Vagina (tissue), 2 donors: ENCODE data around the gene RHEBL1. TPM values are rescaled to one million over a fixed set of nuclear protein-coding genes. Genes with fewer than 3 reads are reported as not detected.

ENCODE experiments used
- DNase-seq, 2 donors: peaks; one replicate each; pipeline ENCODE4 v3.0.0-alpha.2; 2017; ENCODE audit errors: extremely low spot score in 2 of 2
- H3K27ac ChIP-seq: fragments of 200-600 bp; sonication (generic); one replicate; pipeline ENCODE4 v1.5.1; 2019
- H3K27me3 ChIP-seq: fragments of 200-600 bp; sonication (generic); one replicate; pipeline ENCODE4 v1.5.1; 2019
- H3K36me3 ChIP-seq, 2 donors: fragments of 200-600 bp; sonication (generic); one replicate each; pipeline ENCODE4 v1.5.1; 2017 to 2019
- H3K4me1 ChIP-seq: fragments of 200-600 bp; sonication (generic); one replicate; pipeline ENCODE4 v1.5.1; 2019
- H3K4me3 ChIP-seq, 2 donors: fragments of 200-600 bp; sonication (generic); 1 replicate in 1 of 2; 2 replicates in 1 of 2; pipeline ENCODE4 v1.5.1; 2016 to 2019
- H3K9me3 ChIP-seq: fragments of 200-600 bp; sonication (generic); one replicate; pipeline ENCODE4 v1.5.1; 2019
- CTCF ChIP-seq, 3 experiments: fragments of 450-650 bp in 2 of 3; fragments of 200-600 bp in 1 of 3; sonication (generic) in 1 of 3; IDR thresholded peaks; one replicate each; pipeline ENCODE4 v1.5.1; 2017 to 2019; ENCODE audit warnings: antibody characterized with exemption in 3 of 3, mild to moderate bottlenecking in 2 of 3, moderate library complexity in 2 of 3
- POLR2A ChIP-seq, 2 donors: fragments of 450-650 bp; IDR thresholded peaks; one replicate each; pipeline ENCODE4 v1.6.1; 2017; ENCODE audit warnings: antibody characterized with exemption in 2 of 2, mild to moderate bottlenecking in 2 of 2, moderate library complexity in 2 of 2
- POLR2AphosphoS5 ChIP-seq, 2 donors: sonication (generic); formaldehyde crosslinking; IDR thresholded peaks; one replicate each; pipeline ENCODE4 v1.9.0; 2017; ENCODE audit warnings: antibody characterized with exemption in 2 of 2, mild to moderate bottlenecking in 2 of 2, low read depth in 1 of 2; ENCODE audit not compliant: insufficient read depth in 1 of 2
- intact Hi-C: fragments of 100-400 bp; cut with DNase I; formaldehyde crosslinking; loops from one replicate; pipeline ENCODE4 v1.15.1; 2023
- total RNA-seq: library from RNA; depleted of rRNA; stranded (reverse); fragments of >200 nt; gene quantifications from one replicate; pipeline ENCODE4 v1.2.3, GENCODE V29; 2016

Gene RHEBL1
- total RNA-seq, 1 donor from 2014 or later = 1.7 TPM

GRCh38 chr12:49089821-49090773, 20.3 kb upstream of the RHEBL1 start:
- DNase-seq = no peak
- peak overlapping the region; percentile 26 to 49 for H3K4me3 ChIP-seq
- no peaks in the 10 kb centered on the region for H3K9me3 ChIP-seq
- no peaks in the 10 kb centered on the region for H3K27me3 ChIP-seq
- intact Hi-C loops = loop anchor here (2.0 to 10.0 kb wide), 2 partner anchors 31 to 145 kb away; no protein-coding TSS in a partner anchor
- no peak overlapping the region for H3K27ac ChIP-seq
- no peak for TF ChIP-seq CTCF (IDR thresholded peaks at IDR 0.05)
- no peak for TF ChIP-seq POLR2AphosphoS5 (IDR thresholded peaks at IDR 0.05; ENCODE audit: insufficient read depth in 1 of 2, low read depth in 1 of 2)
- TF ChIP-seq POLR2A (IDR thresholded peaks at IDR 0.05) = no peak
- peaks cover 59% of the 10 kb centered on the region for H3K4me1 ChIP-seq
- no peaks in the 10 kb centered on the region for H3K36me3 ChIP-seq

- Histone ChIP-seq H3K27ac (no peak overlapping the region), H3K4me3 (no peak overlapping the region), H3K27me3 (no peaks in the 10 kb centered on the region), H3K36me3 (no peaks in the 10 kb centered on the region), H3K9me3 (no peaks in the 10 kb centered on the region), H3K4me1 (peaks cover 47% of the 10 kb centered on the region)
- DNase-seq = no peak
- intact Hi-C loops = loop anchor here (2.0 kb wide), 1 partner anchor 32 kb away; no protein-coding TSS in a partner anchor
- TF ChIP-seq CTCF (IDR thresholded peaks at IDR 0.05) (no peak), POLR2A (IDR thresholded peaks at IDR 0.05) (no peak), POLR2AphosphoS5 (IDR thresholded peaks at IDR 0.05; ENCODE audit: insufficient read depth in 1 of 2, low read depth in 1 of 2) (no peak)
These were observed 19.2 kb upstream of the RHEBL1 start for GRCh38 chr12:49088932-49089330.

GRCh38 chr12:49088150-49088931, 18.6 kb upstream of the RHEBL1 start:
- Histone ChIP-seq H3K4me1 (peaks cover 41% of the 10 kb centered on the region), H3K27me3 (no peaks in the 10 kb centered on the region), H3K36me3 (no peaks in the 10 kb centered on the region), H3K4me3 (peak overlapping the region in 1 of 2 donors; percentile 31), H3K27ac (peak overlapping the region; percentile 11), H3K9me3 (no peaks in the 10 kb centered on the region)
- intact Hi-C loops = loop anchor here (2.0 kb wide), 1 partner anchor 32 kb away; no protein-coding TSS in a partner anchor
- TF ChIP-seq POLR2A (IDR thresholded peaks at IDR 0.05) (no peak), POLR2AphosphoS5 (IDR thresholded peaks at IDR 0.05; ENCODE audit: insufficient read depth in 1 of 2, low read depth in 1 of 2) (peak in 1 of 2 donors; percentile 76), CTCF (IDR thresholded peaks at IDR 0.05) (peak; percentile 66 to 84 (median 80))
- peak in 1 of 2 donors; percentile 92 for DNase-seq

- intact Hi-C loops = no loop called here
- TF ChIP-seq POLR2AphosphoS5 (IDR thresholded peaks at IDR 0.05; ENCODE audit: insufficient read depth in 1 of 2, low read depth in 1 of 2) = no peak
- TF ChIP-seq CTCF (IDR thresholded peaks at IDR 0.05) = no peak
- TF ChIP-seq POLR2A (IDR thresholded peaks at IDR 0.05) = no peak
- DNase-seq = no peak
These were observed 16.3 kb upstream of the RHEBL1 start for GRCh38 chr12:49086116-49086515.

More at GRCh38 chr12:49086116-49086515, 16.3 kb upstream of the RHEBL1 start:
- no peaks in the 10 kb centered on the region for H3K27me3 ChIP-seq
- peaks cover 24% of the 10 kb centered on the region for H3K4me1 ChIP-seq
- no peak overlapping the region for H3K4me3 ChIP-seq
- H3K36me3 ChIP-seq = no peaks in the 10 kb centered on the region
- H3K9me3 ChIP-seq = no peaks in the 10 kb centered on the region
- H3K27ac ChIP-seq = no peak overlapping the region
